HG03103 (cell line): ENCODE measurements around the gene HAUS3.
"Not testable (repeated sequence)": the region's sequence is repeated elsewhere in the genome, so short reads cannot be mapped to it uniquely, and the experiment has no call there.

Experiments
- ATAC-seq: cut with Tn5 transposase; IDR thresholded peaks from one replicate; pipeline ENCODE4 v1.9.1; 2021; ENCODE audit warnings: low read depth; ENCODE audit not compliant: unreplicated experiment

Gene HAUS3

GRCh38 chr4:2222838-2223237 is 19.1 kb downstream of the HAUS3 start:
- no peak for ATAC-seq

- not testable (repeated sequence) for ATAC-seq
Observed at GRCh38 chr4:2221378-2221777, 20.5 kb downstream of the HAUS3 start.

GRCh38 chr4:2220016-2220630 is 21.8 kb downstream of the HAUS3 start:
- ATAC-seq = peak; percentile 58

GRCh38 chr4:2219233-2219760 is 22.6 kb downstream of the HAUS3 start:
- no peak for ATAC-seq

- no peak for ATAC-seq
Observed at GRCh38 chr4:2218436-2218835, 23.5 kb downstream of the HAUS3 start.

GRCh38 chr4:2217726-2218125 is 24.2 kb downstream of the HAUS3 start:
- no peak for ATAC-seq

- ATAC-seq = no peak
Observed at GRCh38 chr4:2212831-2213230, 29.1 kb downstream of the HAUS3 start.

- ATAC-seq = not testable (repeated sequence)
Observed at GRCh38 chr4:2202789-2203188, 39.1 kb downstream of the HAUS3 start.

- ATAC-seq = no peak
Observed at GRCh38 chr4:2194496-2194895, 47.4 kb downstream of the HAUS3 start.

GRCh38 chr4:2193326-2193725 is 48.6 kb downstream of the HAUS3 start:
- ATAC-seq = no peak

GRCh38 chr4:2186865-2187172 is 55.1 kb downstream of the HAUS3 start:
- ATAC-seq = no peak

GRCh38 chr4:2186133-2186864 is 55.6 kb downstream of the HAUS3 start:
- no peak for ATAC-seq

GRCh38 chr4:2183394-2183793 is 58.5 kb downstream of the HAUS3 start:
- ATAC-seq = no peak

GRCh38 chr4:2182994-2183393 is 58.9 kb downstream of the HAUS3 start:
- ATAC-seq = no peak

- ATAC-seq = no peak
Observed at GRCh38 chr4:2180410-2180809, 61.5 kb downstream of the HAUS3 start.

GRCh38 chr4:2179717-2180116 is 62.2 kb downstream of the HAUS3 start:
- ATAC-seq = no peak

GRCh38 chr4:2178986-2179385 is 62.9 kb downstream of the HAUS3 start:
- ATAC-seq = no peak
